DOHH2 (cell line): ENCODE results near the gene FTSJ3.

Experiments used
- H3F3A ChIP-seq: fragments of 200-600 bp; sonication (generic), shearing (Covaris generic); 2 replicates; pipeline ENCODE4 v1.6.0; 2016; ENCODE audit warnings: antibody characterized with exemption, mild to moderate bottlenecking; ENCODE audit not compliant: control insufficient read depth, insufficient read depth
- H3K27ac ChIP-seq: fragments of 200-600 bp; sonication (generic); 2 replicates; pipeline ENCODE4 v1.5.1; 2014; ENCODE audit warnings: low read depth, mild to moderate bottlenecking, low read length, moderate library complexity
- H3K27me3 ChIP-seq: fragments of 200-600 bp; sonication (generic); 2 replicates; pipeline ENCODE4 v1.6.1; 2014; ENCODE audit warnings: mild to moderate bottlenecking, low read length, mixed read lengths; ENCODE audit not compliant: control insufficient read depth
- H3K36me3 ChIP-seq: fragments of 200-600 bp; sonication (generic); 2 replicates; pipeline ENCODE4 v1.6.1; 2014; ENCODE audit warnings: mild to moderate bottlenecking, low read length, moderate library complexity, mixed read lengths; ENCODE audit not compliant: control insufficient read depth
- H3K4me1 ChIP-seq: fragments of 200-600 bp; sonication (generic); 2 replicates; pipeline ENCODE4 v1.6.1; 2014; ENCODE audit warnings: mild to moderate bottlenecking, low read length, mixed read lengths; ENCODE audit not compliant: control insufficient read depth
- H3K4me2 ChIP-seq: fragments of 200-600 bp; sonication (generic); 2 replicates; pipeline ENCODE4 v1.6.0; 2014; ENCODE audit warnings: mild to moderate bottlenecking, low read length, moderate library complexity
- H3K4me3 ChIP-seq: fragments of 200-600 bp; sonication (generic); 2 replicates; pipeline ENCODE4 v1.5.1; 2014; ENCODE audit warnings: mild to moderate bottlenecking, low read length, mixed read lengths
- H3K79me2 ChIP-seq: fragments of 200-600 bp; sonication (generic); 2 replicates; pipeline ENCODE4 v1.6.1; 2014; ENCODE audit warnings: mild to moderate bottlenecking, low read length, mixed read lengths; ENCODE audit not compliant: control insufficient read depth
- H3K9me2 ChIP-seq: fragments of 200-600 bp; sonication (generic); replicated peaks from 2 replicates; pipeline ENCODE4 v1.6.1; 2014; ENCODE audit warnings: mild to moderate bottlenecking, low read length, mixed read lengths; ENCODE audit not compliant: control insufficient read depth
- H3K9me3 ChIP-seq: fragments of 200-600 bp; sonication (generic); 2 replicates; pipeline ENCODE4 v1.6.1; 2014; ENCODE audit warnings: antibody characterized with exemption, low read length, mixed read lengths; ENCODE audit not compliant: control insufficient read depth, insufficient read depth
- H4K20me1 ChIP-seq: fragments of 200-600 bp; sonication (generic); 2 replicates; pipeline ENCODE4 v1.6.0; 2014; ENCODE audit warnings: low read depth, mild to moderate bottlenecking, antibody characterized with exemption, low read length, moderate library complexity; ENCODE audit not compliant: control insufficient read depth, insufficient read depth
- CTCF ChIP-seq: fragments of 200-600 bp; sonication (generic); IDR thresholded peaks from one replicate; pipeline ENCODE4 v1.5.1; 2014; ENCODE audit warnings: antibody characterized with exemption, mild to moderate bottlenecking, low read depth, low read length; ENCODE audit not compliant: poor library complexity, severe bottlenecking
- EZH2phosphoT487 ChIP-seq: fragments of 200-600 bp; sonication (generic); IDR thresholded peaks from 2 replicates; pipeline ENCODE4 v1.6.1; 2017; ENCODE audit warnings: borderline replicate concordance, mild to moderate bottlenecking, antibody characterized with exemption, low read length, moderate library complexity, mixed read lengths

Gene FTSJ3

GRCh38 chr17:63855185-63855584, 27.7 kb upstream of the FTSJ3 start:
- Histone ChIP-seq H3K4me3 (no peak overlapping the region), H3K79me2 (no peaks in the 10 kb centered on the region), H3K4me1 (no peaks in the 10 kb centered on the region), H3K27ac (no peak overlapping the region), H3K27me3 (peaks cover 14% of the 10 kb centered on the region), H3K9me3 (no peaks in the 10 kb centered on the region), H3K36me3 (no peaks in the 10 kb centered on the region), H3K9me2 (no peaks in the 10 kb centered on the region), H4K20me1 (no peaks in the 10 kb centered on the region), H3K4me2 (no peak overlapping the region), H3F3A (no peaks in the 10 kb centered on the region)
- TF ChIP-seq CTCF (no peak), EZH2phosphoT487 (no peak)

- H3K4me3 ChIP-seq: no peak overlapping the region
- H3K27me3 ChIP-seq: peaks cover 9% of the 10 kb centered on the region
- no peaks in the 10 kb centered on the region for H3K36me3 ChIP-seq
- H3K9me2 ChIP-seq: no peaks in the 10 kb centered on the region
- H3K79me2 ChIP-seq: no peaks in the 10 kb centered on the region
- H4K20me1 ChIP-seq: no peaks in the 10 kb centered on the region
- H3F3A ChIP-seq: no peaks in the 10 kb centered on the region
- H3K4me2 ChIP-seq: no peak overlapping the region
- no peak for TF ChIP-seq EZH2phosphoT487
- no peak for TF ChIP-seq CTCF
- no peaks in the 10 kb centered on the region for H3K4me1 ChIP-seq
- H3K27ac ChIP-seq: no peak overlapping the region
- no peaks in the 10 kb centered on the region for H3K9me3 ChIP-seq
Observed at GRCh38 chr17:63854709-63855108, 27.2 kb upstream of the FTSJ3 start.

GRCh38 chr17:63853260-63853659, 25.8 kb upstream of the FTSJ3 start:
- Histone ChIP-seq H3F3A (no peaks in the 10 kb centered on the region), H3K4me2 (no peak overlapping the region), H3K9me3 (peaks cover 6% of the 10 kb centered on the region), H4K20me1 (no peaks in the 10 kb centered on the region), H3K27me3 (peaks cover under 1% of the 10 kb centered on the region; the same call in 1 of the 2 replicates), H3K79me2 (no peaks in the 10 kb centered on the region), H3K36me3 (no peaks in the 10 kb centered on the region), H3K9me2 (no peaks in the 10 kb centered on the region), H3K4me3 (no peak overlapping the region), H3K27ac (no peak overlapping the region), H3K4me1 (peaks cover 8% of the 10 kb centered on the region)
- TF ChIP-seq CTCF (no peak), EZH2phosphoT487 (no peak)

DNA sequence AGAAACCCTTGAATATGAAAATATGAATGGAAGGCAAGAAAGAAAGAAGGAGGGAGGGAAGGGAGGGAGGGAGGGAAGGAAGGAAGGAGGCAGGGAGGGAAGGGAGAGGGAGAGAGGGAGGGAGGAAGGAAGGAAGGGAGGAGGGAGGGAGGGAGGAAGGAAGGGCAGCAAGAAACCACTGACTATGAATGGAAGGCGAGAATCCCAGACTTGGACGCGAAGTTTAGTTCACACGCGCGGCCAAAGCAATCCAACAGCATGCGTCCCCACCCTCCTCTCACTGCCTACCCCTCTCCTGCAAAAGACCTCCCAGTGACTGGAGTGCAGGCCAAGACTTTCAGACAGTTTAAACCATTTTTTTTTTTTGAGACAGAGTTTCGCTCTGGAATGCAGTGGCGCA, 22.9 kb upstream of the FTSJ3 start:
- Histone ChIP-seq H3K27ac (no peak overlapping the region), H3K9me2 (no peaks in the 10 kb centered on the region), H3K27me3 (no peaks in the 10 kb centered on the region; the same call in 1 of the 2 replicates), H3K79me2 (no peaks in the 10 kb centered on the region), H3K4me1 (peaks cover 10% of the 10 kb centered on the region), H3F3A (peaks cover under 1% of the 10 kb centered on the region), H3K4me3 (no peak overlapping the region), H3K4me2 (no peak overlapping the region), H3K36me3 (no peaks in the 10 kb centered on the region), H4K20me1 (no peaks in the 10 kb centered on the region), H3K9me3 (peaks cover 10% of the 10 kb centered on the region)
- TF ChIP-seq EZH2phosphoT487 (no peak), CTCF (no peak)
